GM12878 (cell line): Measurements from ENCODE around the gene ZNF333. TPM values are rescaled to one million over a fixed set of nuclear protein-coding genes. Genes with fewer than 3 reads are reported as not detected.
"Not testable (repeated sequence)": the region's sequence is repeated elsewhere in the genome, so short reads cannot be mapped to it uniquely, and the experiment has no call there.

Experiments used
- ATAC-seq: fragments of 200-7000 bp; cut with Tn5 transposase; 3 replicates; pipeline ENCODE4 v1.9.1; 2020; ENCODE audit warnings: mild to moderate bottlenecking, moderate library complexity
- BruUV-seq: library from RNA; stranded (reverse); fragments of 400-500 nt; replicated peaks from 2 replicates; lab custom pipeline; 2021; lab: Mats Ljungman, UMichigan
- CTCF ChIA-PET: fragments of 300-600 bp; sonication (Branson Sonifier 250); formaldehyde crosslinking; extraction: SDS; loops from one replicate; lab custom pipeline; 2021; ENCODE audit warnings: inconsistent platforms; lab: Yijun Ruan, JAX
- POLR2A ChIA-PET: fragments of 350-600 bp; formaldehyde crosslinking; extraction: SDS; loops from one replicate; lab custom pipeline; 2021; ENCODE audit warnings: inconsistent platforms; lab: Charles Lee
- RAD21 ChIA-PET: fragments of 300-600 bp; sonication (Branson Sonifier 250); formaldehyde crosslinking; loops from one replicate; lab custom pipeline; 2023; ENCODE audit warnings: antibody characterized with exemption; ENCODE audit not compliant: unreplicated experiment; lab: Charles Lee
- SMC1A ChIA-PET: fragments of 300-600 bp; sonication (Branson Sonifier 250); formaldehyde crosslinking; loops from one replicate; lab custom pipeline; 2023; ENCODE audit not compliant: unreplicated experiment, uncharacterized antibody; lab: Charles Lee
- DNase-seq: peaks from one replicate; pipeline ENCODE4 v3.0.0-alpha.2; 2011; ENCODE audit warnings: low read depth, low spot score
- FAIRE-seq: peaks from 3 replicates; lab custom pipeline; 2011; peaks lifted over from hg19 to GRCh38; lab: Jason Lieb, UNC
- H2AFZ ChIP-seq: 2 replicates; pipeline ENCODE4 v1.6.0; 2011; ENCODE audit warnings: low read depth, low read length, control low read depth; ENCODE audit not compliant: control insufficient read depth
- H3K27ac ChIP-seq: 2 replicates; pipeline ENCODE4 v1.5.1; 2011; ENCODE audit warnings: control low read depth; ENCODE audit not compliant: control insufficient read depth, insufficient read depth
- H3K27me3 ChIP-seq, 2 experiments: replicated peaks in 1 of 2; 2 replicates each; pipeline versions ENCODE4 v1.6.0 to v1.6.1; 2011; ENCODE audit warnings: low read length in 1 of 2; ENCODE audit not compliant: control insufficient read depth in 2 of 2, insufficient read depth in 2 of 2
- H3K36me3 ChIP-seq, 2 experiments: 2 replicates each; pipeline ENCODE4 v1.5.1; 2011; ENCODE audit warnings: low read length in 1 of 2; ENCODE audit not compliant: control insufficient read depth in 2 of 2, insufficient read depth in 2 of 2
- H3K4me1 ChIP-seq: 2 replicates; pipeline ENCODE4 v1.6.1; 2011; ENCODE audit warnings: mild to moderate bottlenecking, low read length, moderate library complexity, mixed read lengths; ENCODE audit not compliant: control insufficient read depth, insufficient read depth
- H3K4me2 ChIP-seq: 2 replicates; pipeline ENCODE4 v1.6.0; 2011; ENCODE audit warnings: control low read depth; ENCODE audit not compliant: control insufficient read depth, insufficient read depth
- H3K4me3 ChIP-seq: fragments of 200-600 bp; sonication (generic); 2 replicates; pipeline ENCODE4 v1.5.1; 2016
- H3K79me2 ChIP-seq: 2 replicates; pipeline ENCODE4 v1.6.0; 2011; ENCODE audit warnings: low read length; ENCODE audit not compliant: control insufficient read depth, insufficient read depth
- H3K9ac ChIP-seq: 2 replicates; pipeline ENCODE4 v1.8.0; 2011; ENCODE audit warnings: low read length, control low read depth, mixed read lengths; ENCODE audit not compliant: control insufficient read depth, insufficient read depth
- H3K9me3 ChIP-seq: replicated peaks from 3 replicates; pipeline ENCODE4 v1.5.1; 2011; ENCODE audit warnings: mild to moderate bottlenecking, low read length; ENCODE audit not compliant: control insufficient read depth, insufficient read depth
- H4K20me1 ChIP-seq: 2 replicates; pipeline ENCODE4 v1.6.0; 2011; ENCODE audit not compliant: control insufficient read depth, insufficient read depth
- CHD1 ChIP-seq: IDR thresholded peaks from 2 replicates; pipeline ENCODE4 v1.6.1; 2012; ENCODE audit warnings: low read depth, low read length, improper control_type of control experiment
- ESRRA ChIP-seq: IDR thresholded peaks from 2 replicates; pipeline ENCODE4 v1.6.1; 2012; ENCODE audit warnings: mild to moderate bottlenecking, low read length, improper control_type of control experiment
- FOXM1 ChIP-seq: IDR thresholded peaks from 2 replicates; pipeline ENCODE4 v1.6.1; 2012; ENCODE audit warnings: low read depth, mild to moderate bottlenecking, inconsistent platforms, low read length, moderate library complexity
- GATAD2B ChIP-seq: fragments of 450-650 bp; conservative IDR thresholded peaks from 2 replicates; pipeline ENCODE4 v1.6.1; 2017; ENCODE audit warnings: low read depth, mild to moderate bottlenecking, moderate library complexity
- IKZF1 ChIP-seq: fragments of 450-650 bp; conservative IDR thresholded peaks from 2 replicates; pipeline ENCODE4 v1.6.1; 2017; ENCODE audit warnings: antibody characterized with exemption, mild to moderate bottlenecking
- KDM1A ChIP-seq: fragments of 200-600 bp; sonication (generic); IDR thresholded peaks from 2 replicates; pipeline ENCODE4 v1.6.1; 2016; ENCODE audit warnings: borderline replicate concordance
- LARP7 ChIP-seq: fragments of 450-650 bp; IDR thresholded peaks from 2 replicates; pipeline ENCODE4 v1.6.1; 2017; ENCODE audit warnings: mild to moderate bottlenecking
- MEF2B ChIP-seq: fragments of 450-650 bp; IDR thresholded peaks from 2 replicates; pipeline ENCODE4 v1.6.1; 2018; ENCODE audit warnings: mild to moderate bottlenecking, moderate library complexity; ENCODE audit not compliant: partially characterized antibody, poor library complexity, severe bottlenecking
- MYB ChIP-seq: fragments of 150-350 bp; IDR thresholded peaks from 2 replicates; pipeline ENCODE4 v1.6.1; 2014; ENCODE audit warnings: mild to moderate bottlenecking, low read depth, low read length, borderline replicate concordance
- NRF1 ChIP-seq: conservative IDR thresholded peaks from 2 replicates; pipeline ENCODE4 v1.6.1; 2011; ENCODE audit warnings: mild to moderate bottlenecking, low read depth, low read length, improper control_type of control experiment
- RB1 ChIP-seq: fragments of 450-650 bp; formaldehyde crosslinking; IDR thresholded peaks from 2 replicates; pipeline ENCODE4 v1.6.1; 2017; ENCODE audit warnings: mild to moderate bottlenecking, borderline replicate concordance
- RFX5 ChIP-seq: IDR thresholded peaks from 2 replicates; pipeline ENCODE4 v1.6.1; 2011; ENCODE audit warnings: low read depth, low read length, improper control_type of control experiment
- SMC3 ChIP-seq: IDR thresholded peaks from 2 replicates; pipeline ENCODE4 v1.6.1; 2011; ENCODE audit warnings: low read length, improper control_type of control experiment, borderline replicate concordance
- SP1 ChIP-seq: IDR thresholded peaks from one replicate; pipeline ENCODE4 v1.6.1; 2011; ENCODE audit warnings: low read depth, low read length
- STAT1 ChIP-seq: fragments of 450-650 bp; conservative IDR thresholded peaks from 2 replicates; pipeline ENCODE4 v1.6.1; 2014; ENCODE audit warnings: antibody characterized with exemption, mild to moderate bottlenecking
- WGBS: methylation state at CpG from one replicate; pipeline ENCODE4 v1.1.6; 2016; ENCODE audit warnings: low lambda C conversion rate; ENCODE audit not compliant: insufficient replicate concordance, insufficient coverage; ENCODE audit errors: missing lambda C conversion rate; 5-methylcytosine and 5-hydroxymethylcytosine counted together
- in situ Hi-C: fragments of 300-500 bp; cut with MboI; formaldehyde crosslinking; loops from 9 replicates; pipeline ENCODE4 v1.14.3; 2018; ENCODE audit warnings: mixed read lengths
- intact Hi-C: fragments of 100-400 bp; cut with micrococcal nuclease; formaldehyde crosslinking; loops from one replicate; pipeline ENCODE4 v1.14.2; 2022; ENCODE audit not compliant: unreplicated experiment
- polyA plus RNA-seq, 11 experiments: library from polyadenylated mRNA; depleted of rRNA in 4 of 11; unstranded in 6 of 11; stranded (reverse) in 5 of 11; fragments of >200 nt; fragmentation: Nextera tagmentation in 4 of 11; fragmentation: Illumina TruSeq in 1 of 11; extraction: Ambion mirVana in 4 of 11; extraction: Trizol in 1 of 11; gene quantifications; 1 replicate in 1 of 11; 2 replicates in 10 of 11; pipeline versions ENCODE4 v1.2.1 to v1.2.3, GENCODE V29; 2011 to 2016; ENCODE audit warnings: inconsistent platforms in 2 of 11, missing spikeins in 2 of 11, low read depth in 1 of 11
- total RNA-seq, 4 experiments: library from RNA; depleted of rRNA in 3 of 4; stranded (reverse); fragments of >200 nt in 3 of 4; fragmentation: Illumina TruSeq in 1 of 4; extraction: Trizol in 1 of 4; gene quantifications; 2 replicates each; pipeline versions ENCODE4 v1.2.1 to v1.2.3, GENCODE V29; 2013 to 2021
- TF ChIP-seq, protein P1 (sequence below): IDR thresholded peaks from 2 replicates; pipeline ENCODE4 v1.6.1; 2012; ENCODE audit warnings: low read depth, low read length, improper control_type of control experiment

The ZNF333 gene
- total and polyA plus RNA-seq, 10 of the 15 experiments (the other 5 are each of a cell fraction or from before 2014, with no cell fraction given), result 2.3 to 14.1 (median 5.7) TPM

DNA sequence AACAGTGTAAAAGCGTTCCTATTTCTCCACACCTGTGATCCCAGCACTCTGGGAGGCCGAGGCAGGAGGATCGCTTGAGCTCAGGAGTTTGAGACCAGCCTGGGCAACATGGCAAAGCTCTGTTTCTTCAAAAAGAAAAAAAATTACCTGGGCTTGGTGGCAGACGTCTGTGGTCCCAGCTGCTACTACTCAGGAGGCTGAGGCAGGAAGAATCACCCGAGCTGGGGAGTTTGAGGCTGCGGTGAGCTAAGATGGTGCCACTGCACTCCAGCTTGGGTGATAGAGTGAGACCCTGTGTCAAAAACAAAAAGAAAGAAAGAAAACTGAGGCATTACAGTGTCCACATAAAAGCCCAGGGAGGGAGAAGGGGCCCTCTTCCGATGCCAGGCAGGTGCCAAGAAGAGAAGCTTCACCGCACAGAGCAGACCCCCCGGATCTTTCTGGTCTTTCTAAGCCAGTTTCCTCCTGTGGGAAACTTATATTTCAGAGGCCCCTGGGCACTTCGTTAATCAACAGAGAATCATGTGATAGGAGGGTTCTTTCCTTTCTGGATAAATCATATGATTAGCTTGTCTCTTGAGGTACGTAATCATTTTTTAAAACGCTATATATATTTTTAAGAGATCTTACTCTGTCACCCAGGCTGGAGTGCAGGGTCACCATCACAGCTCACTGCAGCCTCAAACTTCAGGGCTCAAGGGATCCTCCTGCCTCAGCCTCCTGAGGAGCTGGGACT is 88.4 kb downstream of the ZNF333 start, which contains the start of gene ADGRE2:
Gene ADGRE2, minus strand, starts transcription at position 451 of the 736 bp plus-strand sequence. CDS start 1,804 bp downstream, outside the sequence.
- POLR2A ChIA-PET, H3K9me3 ChIP-seq, H3K9ac ChIP-seq, H3K27ac ChIP-seq, H4K20me1 ChIP-seq, H3K4me2 ChIP-seq, H3K79me2 ChIP-seq, intact Hi-C loops, FAIRE-seq, H2AFZ ChIP-seq, H3K27me3 ChIP-seq, DNase-seq, BruUV-seq, H3K4me1 ChIP-seq, H3K36me3 ChIP-seq, SMC1A ChIA-PET, ATAC-seq, H3K4me3 ChIP-seq, in situ Hi-C loops, RAD21 ChIA-PET: not testable (repeated sequence)
- WGBS, result 42% methylated on average over 12 of the region's 12 CpGs
- CTCF ChIA-PET, result interaction anchor here (0.9 kb wide), 1 partner anchor 118 kb away, joined by 5 read pairs; no protein-coding TSS in a partner anchor

- SMC1A ChIA-PET, result no interaction called here
- Histone ChIP-seq H3K9ac (no peak overlapping the region), H3K27me3 (no peaks in the 10 kb centered on the region), H3K4me2 (no peak overlapping the region), H2AFZ (no peak overlapping the region), H3K9me3 (no peaks in the 10 kb centered on the region), H3K36me3 (no peaks in the 10 kb centered on the region), H3K4me1 (peaks cover 7% of the 10 kb centered on the region), H3K79me2 (no peaks in the 10 kb centered on the region), H3K27ac (no peak overlapping the region), H3K4me3 (no peak overlapping the region), H4K20me1 (no peaks in the 10 kb centered on the region)
- BruUV-seq, result no TSS peak
- CTCF ChIA-PET, result interaction anchor here (0.9 kb wide), 1 partner anchor 117 kb away, joined by 5 read pairs; no protein-coding TSS in a partner anchor
- in situ Hi-C loops (no loop called here), intact Hi-C loops (no loop called here)
- POLR2A ChIA-PET, result no interaction called here
- no peak for DNase-seq
- 47% methylated on average over 5 of the region's 5 CpGs for WGBS
- ATAC-seq, result no peak
- no peak for FAIRE-seq
- RAD21 ChIA-PET, result no interaction called here
- no peak for TF ChIP-seq RB1
- TF ChIP-seq RFX5, result no peak
- TF ChIP-seq MYB, result no peak
- no peak for TF ChIP-seq IKZF1
- no peak for TF ChIP-seq CHD1
- TF ChIP-seq SMC3, result no peak
- no peak for TF ChIP-seq MEF2B
- TF ChIP-seq NRF1, result no peak
- TF ChIP-seq LARP7, result no peak
- TF ChIP-seq, protein P1, sequence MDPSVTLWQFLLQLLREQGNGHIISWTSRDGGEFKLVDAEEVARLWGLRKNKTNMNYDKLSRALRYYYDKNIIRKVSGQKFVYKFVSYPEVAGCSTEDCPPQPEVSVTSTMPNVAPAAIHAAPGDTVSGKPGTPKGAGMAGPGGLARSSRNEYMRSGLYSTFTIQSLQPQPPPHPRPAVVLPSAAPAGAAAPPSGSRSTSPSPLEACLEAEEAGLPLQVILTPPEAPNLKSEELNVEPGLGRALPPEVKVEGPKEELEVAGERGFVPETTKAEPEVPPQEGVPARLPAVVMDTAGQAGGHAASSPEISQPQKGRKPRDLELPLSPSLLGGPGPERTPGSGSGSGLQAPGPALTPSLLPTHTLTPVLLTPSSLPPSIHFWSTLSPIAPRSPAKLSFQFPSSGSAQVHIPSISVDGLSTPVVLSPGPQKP, result no peak
- no peak for TF ChIP-seq SP1
- no peak for TF ChIP-seq GATAD2B
- TF ChIP-seq ESRRA, result no peak
- TF ChIP-seq STAT1, result no peak
- no peak for TF ChIP-seq FOXM1
- no peak for TF ChIP-seq KDM1A
These were observed 89.3 kb downstream of the ZNF333 start for GRCh38 chr19:14779151-14779550.
